Measurements from ENCODE around the gene PCDHAC2. TPM values are rescaled to one million over a fixed set of nuclear protein-coding genes. Genes with fewer than 3 reads are reported as not detected.

The PCDHAC2 gene
- total and polyA plus RNA-seq, 8 donors = 2.8 to 12.6 (median 3.4) TPM

DNA sequence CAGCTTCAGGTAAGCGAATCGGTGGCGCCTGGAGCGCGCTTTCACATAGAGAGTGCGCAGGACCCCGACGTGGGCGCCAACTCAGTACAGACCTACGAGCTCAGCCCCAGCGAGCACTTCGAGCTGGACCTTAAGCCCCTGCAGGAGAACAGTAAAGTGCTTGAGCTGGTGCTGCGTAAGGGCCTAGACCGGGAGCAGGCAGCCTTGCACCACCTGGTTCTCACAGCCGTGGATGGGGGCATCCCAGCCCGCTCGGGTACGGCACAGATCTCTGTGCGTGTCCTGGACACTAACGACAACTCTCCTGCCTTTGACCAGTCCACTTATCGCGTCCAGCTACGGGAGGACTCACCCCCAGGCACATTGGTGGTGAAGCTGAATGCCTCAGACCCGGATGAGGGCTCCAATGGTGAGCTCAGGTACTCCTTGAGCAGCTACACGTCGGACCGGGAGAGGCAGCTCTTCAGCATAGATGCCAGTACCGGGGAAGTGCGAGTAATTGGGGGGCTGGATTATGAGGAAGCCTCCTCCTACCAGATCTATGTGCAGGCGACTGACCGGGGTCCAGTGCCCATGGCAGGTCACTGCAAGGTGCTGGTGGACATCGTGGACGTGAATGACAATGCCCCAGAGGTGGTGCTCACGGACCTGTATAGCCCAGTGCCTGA, 1.1 kb downstream of the PCDHAC2 start:
- H3K27me3 ChIP-seq = peaks cover 0 to 42% of the 10 kb centered on the region in 2 donors
- no peaks in the 10 kb centered on the region for H3K36me3 ChIP-seq
- intact Hi-C loops (cut with DNase I) = no loop called here
- no peaks in the 10 kb centered on the region for H3K9me3 ChIP-seq
- peak overlapping the region in 1 of 2 donors; percentile 54 for H3K27ac ChIP-seq
- no peak for DNase-seq
- TF ChIP-seq, protein P1, sequence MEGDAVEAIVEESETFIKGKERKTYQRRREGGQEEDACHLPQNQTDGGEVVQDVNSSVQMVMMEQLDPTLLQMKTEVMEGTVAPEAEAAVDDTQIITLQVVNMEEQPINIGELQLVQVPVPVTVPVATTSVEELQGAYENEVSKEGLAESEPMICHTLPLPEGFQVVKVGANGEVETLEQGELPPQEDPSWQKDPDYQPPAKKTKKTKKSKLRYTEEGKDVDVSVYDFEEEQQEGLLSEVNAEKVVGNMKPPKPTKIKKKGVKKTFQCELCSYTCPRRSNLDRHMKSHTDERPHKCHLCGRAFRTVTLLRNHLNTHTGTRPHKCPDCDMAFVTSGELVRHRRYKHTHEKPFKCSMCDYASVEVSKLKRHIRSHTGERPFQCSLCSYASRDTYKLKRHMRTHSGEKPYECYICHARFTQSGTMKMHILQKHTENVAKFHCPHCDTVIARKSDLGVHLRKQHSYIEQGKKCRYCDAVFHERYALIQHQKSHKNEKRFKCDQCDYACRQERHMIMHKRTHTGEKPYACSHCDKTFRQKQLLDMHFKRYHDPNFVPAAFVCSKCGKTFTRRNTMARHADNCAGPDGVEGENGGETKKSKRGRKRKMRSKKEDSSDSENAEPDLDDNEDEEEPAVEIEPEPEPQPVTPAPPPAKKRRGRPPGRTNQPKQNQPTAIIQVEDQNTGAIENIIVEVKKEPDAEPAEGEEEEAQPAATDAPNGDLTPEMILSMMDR (IDR thresholded peaks at IDR 0.05) = no peak
- ATAC-seq = peak; percentile 29
- H3K4me3 ChIP-seq = peak overlapping the region; percentile 48 to 51
- peaks cover 0 to 8% of the 10 kb centered on the region in 2 donors for H3K4me1 ChIP-seq

DNA sequence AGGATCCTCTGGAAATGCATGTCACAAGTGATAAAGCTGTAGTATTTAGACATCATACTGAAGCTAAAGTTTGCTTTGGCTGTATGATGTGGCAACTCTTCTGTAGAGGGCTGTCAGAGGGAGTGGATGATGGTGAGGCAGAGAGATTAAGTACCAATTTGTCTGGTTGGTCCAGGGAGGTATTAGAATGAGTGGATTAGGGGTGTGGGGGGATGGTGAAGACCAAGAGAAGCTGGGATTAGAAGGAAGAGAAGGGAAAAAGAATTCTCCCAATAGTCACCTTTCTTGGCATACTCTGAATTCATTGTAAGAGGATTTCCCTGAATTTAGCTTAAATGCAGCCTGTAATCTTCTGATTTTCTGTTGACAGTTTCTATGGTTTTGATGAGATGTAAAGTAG, 3.6 kb downstream of the PCDHAC2 start:
- H3K9me3 ChIP-seq = no peaks in the 10 kb centered on the region
- peaks cover 0 to 8% of the 10 kb centered on the region in 2 donors for H3K4me1 ChIP-seq
- no peaks in the 10 kb centered on the region for H3K36me3 ChIP-seq
- intact Hi-C loops (cut with DNase I) = no loop called here
- TF ChIP-seq, protein P1 (IDR thresholded peaks at IDR 0.05) = no peak
- peaks cover 0 to 33% of the 10 kb centered on the region in 2 donors for H3K27me3 ChIP-seq
- ATAC-seq (no peak), DNase-seq (no peak)
- H3K27ac ChIP-seq = no peak overlapping the region
- no peak overlapping the region for H3K4me3 ChIP-seq

DNA sequence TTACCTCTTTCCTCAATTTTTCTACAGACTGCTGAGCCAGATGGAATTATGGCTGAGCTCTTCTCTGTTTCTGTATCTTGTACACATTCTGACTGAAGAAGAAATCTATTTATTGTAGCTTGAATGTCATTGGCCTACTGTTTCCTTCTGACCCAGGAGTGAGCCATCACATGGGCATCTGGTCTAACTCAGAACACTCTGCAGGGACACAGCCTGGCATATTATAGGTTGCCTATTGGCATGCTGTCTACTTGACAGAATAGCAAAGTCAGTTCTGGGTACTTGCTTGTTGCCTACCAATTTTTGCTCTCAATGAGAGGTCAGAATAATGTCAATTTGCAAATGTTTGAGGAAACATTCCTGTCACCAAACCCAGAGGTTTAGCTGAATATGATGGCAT, 7.3 kb downstream of the PCDHAC2 start:
- Histone ChIP-seq H3K9me3 (no peaks in the 10 kb centered on the region), H3K4me1 (peaks cover 0 to 4% of the 10 kb centered on the region in 2 donors), H3K36me3 (no peaks in the 10 kb centered on the region), H3K27ac (no peak overlapping the region), H3K4me3 (no peak overlapping the region), H3K27me3 (no peaks in the 10 kb centered on the region)
- TF ChIP-seq, protein P1 (IDR thresholded peaks at IDR 0.05) = no peak
- DNase-seq (no peak), ATAC-seq (no peak)
- intact Hi-C loops (cut with DNase I) = no loop called here

DNA sequence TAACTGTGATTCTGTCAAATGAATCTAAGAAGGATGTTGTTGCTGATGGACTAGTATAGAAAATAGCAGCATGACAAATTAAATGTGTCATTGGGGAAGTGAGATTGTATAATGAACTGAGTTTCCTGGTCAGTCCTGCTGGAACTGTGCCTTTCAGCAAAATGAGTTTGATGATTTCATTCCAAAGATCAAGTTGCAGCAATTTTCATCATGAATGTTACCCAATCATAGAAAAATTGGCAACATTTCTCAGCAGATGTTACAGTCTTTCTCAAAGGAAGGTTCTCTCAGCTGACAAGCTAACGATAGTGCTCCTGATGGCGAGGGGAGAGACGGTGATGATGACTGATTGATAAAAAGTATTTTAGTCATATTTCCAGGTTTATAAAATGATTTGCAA, 10.7 kb downstream of the PCDHAC2 start:
- DNase-seq (peak in 2 of 4 donors; percentile 57 to 70), ATAC-seq (no peak)
- Histone ChIP-seq H3K36me3 (no peaks in the 10 kb centered on the region), H3K4me3 (no peak overlapping the region), H3K27me3 (no peaks in the 10 kb centered on the region), H3K4me1 (no peaks in the 10 kb centered on the region), H3K27ac (no peak overlapping the region), H3K9me3 (no peaks in the 10 kb centered on the region)
- intact Hi-C loops (cut with DNase I) = no loop called here
- TF ChIP-seq, protein P1 (IDR thresholded peaks at IDR 0.05) = no peak

DNA sequence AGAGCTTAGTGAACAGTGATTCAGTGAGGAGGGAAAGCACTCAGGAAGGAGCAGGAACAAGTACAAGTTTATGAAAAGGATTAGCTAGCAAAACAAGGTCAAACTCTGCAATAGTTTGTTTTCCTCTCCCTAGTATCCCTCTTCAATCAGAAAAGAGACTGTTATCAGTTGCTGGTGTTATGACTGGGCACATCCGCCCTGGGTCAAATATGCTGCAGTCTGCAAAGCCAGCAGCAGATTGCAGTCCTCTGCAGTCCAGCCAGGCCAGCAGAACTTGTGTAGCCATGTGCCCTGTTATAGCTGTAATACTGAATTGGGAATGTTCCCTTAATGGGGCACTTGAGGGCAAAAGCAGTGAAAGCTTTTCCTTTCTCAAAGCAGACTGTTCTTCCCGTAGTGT, 12.0 kb downstream of the PCDHAC2 start:
- no peak overlapping the region for H3K4me3 ChIP-seq
- DNase-seq = no peak
- H3K27me3 ChIP-seq = no peaks in the 10 kb centered on the region
- no peaks in the 10 kb centered on the region for H3K36me3 ChIP-seq
- H3K9me3 ChIP-seq = no peaks in the 10 kb centered on the region
- H3K4me1 ChIP-seq = no peaks in the 10 kb centered on the region
- TF ChIP-seq, protein P1 (IDR thresholded peaks at IDR 0.05) = no peak
- intact Hi-C loops (cut with DNase I) = no loop called here
- no peak overlapping the region for H3K27ac ChIP-seq
- ATAC-seq = peak; percentile 80
